Epithelial cell of proximal tubule (primary cell): Measurements from ENCODE around the gene RELT. TPM values are rescaled to one million over a fixed set of nuclear protein-coding genes. Genes with fewer than 3 reads are reported as not detected.

Experiments used
- DNase-seq: peaks from one replicate; pipeline ENCODE4 v3.0.0-alpha.2; 2011; ENCODE audit warnings: low read depth
- H3K4me3 ChIP-seq: 2 replicates; pipeline ENCODE4 v1.5.1; 2011; ENCODE audit warnings: low read depth, mild to moderate bottlenecking, low read length
- CTCF ChIP-seq: conservative IDR thresholded peaks from 2 replicates; pipeline ENCODE4 v1.5.1; 2012; ENCODE audit warnings: low read depth, mild to moderate bottlenecking, low read length
- total RNA-seq: library from RNA; depleted of rRNA; stranded (reverse); fragments of >200 nt; gene quantifications from 2 replicates; pipeline ENCODE4 v1.2.3, GENCODE V29; 2015

The RELT gene
- total RNA-seq, 1 donor from 2014 or later = 9.1 TPM

- no peak overlapping the region for H3K4me3 ChIP-seq
- DNase-seq = no peak
- no peak for TF ChIP-seq CTCF
Measured at GRCh38 chr11:73403541-73403940, 27.3 kb downstream of the RELT start.

GRCh38 chr11:73404048-73404447 lies 27.8 kb downstream of the RELT start:
- no peak for DNase-seq
- TF ChIP-seq CTCF = peak; percentile 69
- H3K4me3 ChIP-seq = no peak overlapping the region

GRCh38 chr11:73404506-73405145 lies 28.4 kb downstream of the RELT start:
- TF ChIP-seq CTCF = no peak
- DNase-seq = no peak
- no peak overlapping the region for H3K4me3 ChIP-seq

- DNase-seq = no peak
- H3K4me3 ChIP-seq = no peak overlapping the region
- no peak for TF ChIP-seq CTCF
Measured at GRCh38 chr11:73405146-73405510, 28.9 kb downstream of the RELT start.

GRCh38 chr11:73406131-73406530 lies 29.9 kb downstream of the RELT start:
- no peak for TF ChIP-seq CTCF
- DNase-seq = no peak
- no peak overlapping the region for H3K4me3 ChIP-seq

- DNase-seq = no peak
- no peak overlapping the region for H3K4me3 ChIP-seq
- TF ChIP-seq CTCF = no peak
Measured at GRCh38 chr11:73406619-73407018, 30.4 kb downstream of the RELT start.

GRCh38 chr11:73409431-73409830 lies 33.2 kb downstream of the RELT start:
- no peak for TF ChIP-seq CTCF
- no peak for DNase-seq
- no peak overlapping the region for H3K4me3 ChIP-seq
